T-helper 1 cell treated with Interleukin-12 subunit alpha and Interleukin-12 subunit beta and Interleukin-4 antibody, amounts not matched to agents 30 ng/mL and 1 ng/mL, for 36 hours (primary cell): ENCODE measurements around the gene GFY. TPM values are rescaled to one million over a fixed set of nuclear protein-coding genes. Genes with fewer than 3 reads are reported as not detected.

ENCODE experiments used
- intact Hi-C: fragments of 100-400 bp; cut with micrococcal nuclease; formaldehyde crosslinking; loops from one replicate; pipeline ENCODE4 v1.15.1; 2024
- total RNA-seq: library from RNA; stranded (reverse); gene quantifications from 2 replicates; pipeline ENCODE4 v1.2.3, GENCODE V29; 2022

GFY gene, protein sequence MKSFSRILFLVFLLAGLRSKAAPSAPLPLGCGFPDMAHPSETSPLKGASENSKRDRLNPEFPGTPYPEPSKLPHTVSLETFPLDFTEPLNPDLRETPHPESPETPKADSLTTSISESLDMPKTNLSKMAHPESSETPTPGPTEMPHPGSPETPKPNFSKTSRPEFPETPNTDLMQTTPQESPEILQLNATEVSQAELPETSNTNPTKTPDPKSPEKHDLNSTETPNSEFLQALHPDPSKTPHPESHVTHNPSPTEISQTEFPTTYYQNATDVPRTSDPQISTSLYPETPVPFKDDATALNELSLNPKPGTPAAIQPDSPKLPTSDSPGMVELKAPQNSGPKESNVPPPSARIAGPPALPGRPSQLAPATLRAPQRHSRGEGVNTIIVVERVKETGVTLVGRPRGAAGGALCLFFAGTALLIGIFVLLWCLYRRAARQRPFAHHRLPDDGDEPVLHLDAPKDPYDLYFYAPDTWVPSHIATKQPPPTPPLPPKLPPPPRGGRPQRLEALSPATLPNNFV
- not detected in 2 replicates for total RNA-seq

DNA sequence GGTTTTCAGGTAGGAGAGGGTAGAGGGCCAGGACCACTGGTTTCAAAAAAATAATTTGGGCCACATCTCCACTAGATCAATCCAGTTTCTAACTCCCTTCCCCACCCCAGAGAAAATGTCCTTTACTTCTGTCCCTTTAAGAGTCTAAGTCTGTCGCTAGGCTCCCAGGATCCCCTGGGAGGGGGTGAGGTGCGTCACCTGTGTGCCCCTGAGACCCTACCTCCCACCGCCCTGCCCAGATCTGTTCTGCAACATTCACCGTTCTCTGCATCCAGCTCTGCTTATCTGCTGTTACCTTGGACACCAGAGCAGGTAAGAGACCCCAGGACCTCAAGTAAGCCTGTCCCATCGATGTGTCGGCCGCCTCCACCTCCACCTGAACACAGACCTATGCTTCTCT, at the start of gene GFY:
TSS of gene GFY (plus strand) at position 211 of the 400 bp plus-strand sequence. CDS start 1,043 bp downstream, outside the sequence.
- intact Hi-C loops = no loop called here

DNA sequence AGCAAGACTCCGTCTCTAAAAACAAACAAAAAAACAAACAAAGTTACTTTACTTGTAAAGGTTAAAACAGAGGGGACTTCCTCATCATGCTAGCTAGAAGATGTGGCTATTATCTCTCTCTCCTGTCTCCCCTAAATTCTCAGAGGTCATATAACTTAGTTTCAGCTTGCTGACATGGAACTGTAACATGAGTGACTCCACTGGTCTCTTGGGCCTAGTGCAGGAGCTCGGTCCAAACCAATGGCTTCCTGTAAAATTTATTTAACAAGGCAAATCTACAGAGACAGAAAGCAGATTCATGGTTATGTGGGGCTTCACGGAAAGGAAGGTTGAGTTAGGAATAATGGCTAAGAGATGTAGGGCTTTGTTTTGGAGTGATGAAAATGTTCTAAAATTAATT, 46.7 kb upstream of the GFY start:
- intact Hi-C loops = no loop called here

DNA sequence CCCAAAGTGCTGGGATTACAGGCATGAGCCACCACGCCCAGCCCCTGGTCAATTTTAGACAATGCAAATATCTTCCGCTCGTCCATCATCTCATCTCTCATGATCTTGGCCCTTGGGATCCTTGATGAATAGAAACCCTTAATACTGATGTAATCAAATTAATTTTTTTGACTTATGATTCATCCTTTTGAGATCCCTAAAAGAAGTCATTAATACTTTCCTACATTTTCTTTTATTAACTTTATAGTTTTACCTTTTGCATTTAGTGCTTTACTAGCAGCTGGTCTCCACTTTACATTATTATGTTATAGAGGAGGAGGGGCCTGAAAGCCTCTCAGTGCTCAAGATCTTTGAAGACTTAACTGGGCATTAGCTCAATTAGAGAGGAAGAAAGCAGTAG, 44.8 kb upstream of the GFY start:
- intact Hi-C loops = no loop called here

DNA sequence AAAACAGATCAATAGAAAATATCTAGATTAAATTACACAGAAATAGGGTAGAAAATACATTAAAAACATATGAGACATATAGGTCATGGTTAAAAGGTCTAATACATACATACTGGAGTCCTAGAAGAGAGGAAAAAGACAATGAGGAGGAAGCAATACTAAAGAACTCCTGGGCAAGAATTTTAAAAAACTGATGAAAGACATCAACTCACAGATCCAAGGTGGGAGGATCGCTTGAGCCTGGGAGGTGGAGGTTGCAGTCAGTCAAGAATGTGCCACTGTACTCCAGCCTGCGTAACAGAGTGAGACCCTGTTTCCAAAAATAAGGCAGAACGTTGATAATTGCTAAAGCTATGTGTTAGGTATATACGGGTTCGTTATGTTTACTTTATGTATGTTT, 42.5 kb upstream of the GFY start:
- intact Hi-C loops = no loop called here

DNA sequence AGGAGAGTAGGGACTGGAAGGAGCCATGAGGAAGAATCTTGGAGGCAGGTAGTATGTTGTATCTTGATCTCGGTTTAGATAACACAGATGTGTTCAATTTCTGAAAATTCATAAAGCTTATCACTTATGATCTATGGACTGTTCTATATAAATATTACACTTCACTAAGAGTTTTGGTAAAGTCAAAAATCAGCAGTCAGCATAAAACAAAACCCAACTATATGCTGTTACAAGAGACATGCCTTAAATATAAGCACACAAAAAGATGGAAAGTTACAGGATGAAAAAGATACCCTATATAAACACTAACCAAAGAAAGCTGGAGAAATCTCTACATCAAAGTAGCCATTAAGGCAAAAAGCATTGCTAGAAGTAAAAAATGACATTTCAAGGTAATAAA, 41.6 kb upstream of the GFY start:
- intact Hi-C loops = no loop called here

DNA sequence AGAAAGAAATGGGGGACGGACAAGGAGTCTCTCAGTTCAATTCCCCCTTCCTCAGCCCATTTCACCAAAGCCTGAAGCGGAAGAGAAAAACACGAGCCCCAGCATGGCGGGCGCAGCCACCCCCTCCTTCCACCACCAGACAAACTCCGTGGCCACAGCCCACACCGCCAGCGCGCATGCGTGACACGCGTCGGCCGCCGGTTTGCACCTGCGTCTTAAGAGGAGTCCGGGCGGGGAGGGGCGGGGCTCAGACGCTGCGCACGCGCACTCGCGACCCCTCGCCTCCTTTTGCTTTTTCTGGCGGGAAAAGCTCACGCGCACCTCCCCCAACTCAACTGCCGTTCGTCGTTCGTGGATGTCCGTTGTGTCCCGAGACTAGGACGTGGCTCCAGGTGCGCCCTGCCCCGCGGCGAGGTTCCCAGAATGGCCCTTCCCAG, 37.2 kb upstream of the GFY start, which contains the start of gene KASH5:
TSS of gene KASH5 (plus strand) at position 314 of the 437 bp plus-strand sequence. CDS start 2,635 bp downstream, outside the sequence.
- intact Hi-C loops = no loop called here

DNA sequence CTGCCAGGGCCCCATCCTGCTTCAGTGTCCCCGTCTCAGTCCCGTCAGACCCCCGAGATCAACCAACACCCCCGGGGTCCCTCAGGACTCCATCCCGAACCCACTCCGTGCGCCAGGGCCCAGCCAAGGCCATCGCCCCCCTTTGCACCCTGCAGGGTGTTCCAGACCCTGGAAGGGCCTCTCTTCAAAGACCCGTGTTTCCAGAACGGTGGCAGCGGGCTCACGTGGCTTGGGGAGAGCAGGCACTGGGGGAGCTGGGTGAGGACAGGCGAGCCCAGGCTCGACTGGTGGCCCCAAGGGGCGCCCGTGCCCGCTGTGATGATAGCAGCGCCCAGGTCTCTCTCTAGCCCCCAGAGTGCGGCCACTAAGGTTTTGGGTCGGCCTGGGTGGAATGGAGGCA, 35.8 kb upstream of the GFY start:
- intact Hi-C loops = no loop called here

DNA sequence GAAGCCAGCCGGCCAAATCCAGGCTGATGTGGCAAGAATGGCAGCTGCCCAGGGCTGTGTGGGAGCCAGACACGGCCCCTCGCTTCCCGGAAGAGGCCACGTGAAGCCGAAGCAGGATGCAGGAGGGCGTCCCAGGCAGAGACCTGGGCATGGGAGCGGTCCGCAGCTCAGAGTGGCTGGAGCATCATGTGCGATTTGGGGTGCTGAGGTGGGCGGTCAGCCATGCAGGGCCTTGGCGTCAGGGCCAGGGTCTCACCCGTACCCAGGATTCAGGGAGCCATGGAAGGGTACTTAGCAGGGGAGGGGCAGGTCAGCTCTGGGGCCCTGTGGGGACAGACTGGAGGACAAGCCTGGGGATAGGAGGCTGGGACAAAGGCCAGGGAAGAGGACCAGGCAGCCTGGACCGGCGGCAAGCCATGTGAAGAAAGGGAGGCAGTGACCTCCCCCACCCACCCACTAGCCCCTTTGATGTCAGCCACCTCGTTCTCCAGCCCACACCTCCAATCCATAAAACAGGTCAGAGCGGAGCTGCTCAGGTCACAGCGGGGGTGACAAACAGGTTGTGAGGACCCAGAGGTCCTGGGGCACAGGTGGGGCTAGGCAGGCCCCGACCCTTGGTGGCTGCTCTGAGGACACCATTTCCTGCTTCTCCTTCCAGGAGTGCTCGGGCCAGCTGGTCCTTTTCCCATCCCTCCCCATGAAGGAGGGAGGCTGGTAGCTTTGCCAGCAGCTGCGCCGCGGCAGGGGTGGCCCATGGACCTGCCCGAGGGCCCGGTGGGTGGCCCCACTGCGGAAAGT, 34.9 kb upstream of the GFY start:
- intact Hi-C loops = no loop called here

DNA sequence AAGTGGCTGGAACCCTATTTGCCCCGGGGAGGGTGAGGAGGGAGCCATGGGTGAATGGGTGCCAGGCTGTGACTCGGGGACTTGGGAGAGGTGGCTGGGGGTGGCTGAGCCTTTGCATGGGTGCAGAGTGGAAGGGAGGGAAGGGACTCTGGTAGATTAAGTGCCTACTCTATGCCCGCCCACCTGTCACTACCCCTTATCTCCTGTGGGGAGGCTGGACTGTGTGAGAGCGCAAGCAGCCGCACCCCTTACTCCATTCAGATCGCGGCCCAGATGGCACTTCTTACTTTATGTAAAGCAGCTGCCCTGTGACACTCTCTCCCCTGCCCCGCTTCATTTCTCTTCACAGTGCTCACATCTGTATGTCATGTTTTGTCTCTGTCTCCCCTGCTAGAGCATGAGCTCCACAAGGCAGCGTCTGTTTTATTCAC, 34.2 kb upstream of the GFY start:
- intact Hi-C loops = loop anchor here (1.0 kb wide), 1 partner anchor 79 kb away; no protein-coding TSS in a partner anchor

DNA sequence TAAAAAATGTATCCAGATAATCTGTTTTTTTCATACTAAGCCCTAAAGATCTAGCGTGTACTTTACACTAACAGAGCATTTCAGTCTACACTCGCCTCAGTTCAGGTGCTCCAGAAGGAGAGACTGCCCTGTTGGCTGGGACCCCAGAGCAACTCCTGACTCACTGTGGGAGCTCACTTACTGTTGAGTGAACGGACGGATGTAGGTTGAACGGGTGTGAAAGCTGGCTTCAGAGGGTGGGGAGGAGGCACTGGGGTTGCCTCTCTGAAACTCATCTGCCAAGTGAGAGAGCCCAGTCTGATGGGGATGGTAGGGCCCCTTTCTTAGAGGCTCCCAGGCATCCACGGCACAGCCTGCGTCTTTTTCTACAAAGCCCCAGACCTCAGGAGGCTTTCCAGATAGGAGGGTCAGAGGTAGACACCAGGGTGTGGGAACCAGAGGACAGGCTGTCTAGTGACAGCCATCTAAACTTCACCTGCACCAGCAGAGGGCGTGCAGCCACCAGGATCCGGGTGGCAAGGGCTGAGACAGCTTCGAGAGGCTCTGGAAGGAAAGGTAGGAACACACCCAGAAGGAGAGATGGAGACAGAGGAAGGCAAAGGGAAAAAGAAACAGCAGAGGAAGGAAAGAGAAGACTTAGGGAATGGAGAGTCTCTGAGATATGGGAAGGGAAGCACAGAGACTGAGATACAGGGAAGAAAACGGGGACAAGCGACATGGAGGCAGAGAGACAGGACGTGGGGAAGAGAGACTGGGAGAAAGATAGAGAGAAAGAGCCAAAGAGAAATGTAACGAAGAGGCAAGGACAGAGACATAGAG, 33.4 kb upstream of the GFY start:
- intact Hi-C loops = loop anchor here (1.0 to 2.0 kb wide), 9 partner anchors 18 to 289 kb away; partner anchors contain the start of genes DKKL1, PTH2 and TEAD2

DNA sequence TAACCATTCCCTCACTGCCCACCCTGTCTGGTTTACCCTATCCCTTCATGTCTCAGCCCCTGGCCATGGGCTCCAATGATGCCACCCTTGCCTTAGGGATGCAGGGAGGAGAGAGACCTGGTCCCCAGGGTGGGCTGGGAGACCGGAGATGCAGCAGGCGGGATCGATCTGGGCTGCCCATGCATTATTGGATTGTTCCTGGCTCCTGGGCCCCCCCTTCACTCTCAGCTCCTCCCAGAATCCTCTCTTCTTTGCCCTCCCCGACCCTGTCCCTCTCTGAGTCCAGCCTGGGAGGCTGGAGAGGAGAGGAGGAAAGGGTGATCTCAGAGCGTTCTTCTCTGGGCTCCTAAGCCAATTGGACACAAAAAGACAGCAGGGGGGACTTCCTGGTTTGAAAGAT, 31.3 kb upstream of the GFY start:
- intact Hi-C loops = loop anchor here (2.0 kb wide), 2 partner anchors 29 to 31 kb away; partner anchors contain the start of genes DKKL1, PTH2 and TEAD2

DNA sequence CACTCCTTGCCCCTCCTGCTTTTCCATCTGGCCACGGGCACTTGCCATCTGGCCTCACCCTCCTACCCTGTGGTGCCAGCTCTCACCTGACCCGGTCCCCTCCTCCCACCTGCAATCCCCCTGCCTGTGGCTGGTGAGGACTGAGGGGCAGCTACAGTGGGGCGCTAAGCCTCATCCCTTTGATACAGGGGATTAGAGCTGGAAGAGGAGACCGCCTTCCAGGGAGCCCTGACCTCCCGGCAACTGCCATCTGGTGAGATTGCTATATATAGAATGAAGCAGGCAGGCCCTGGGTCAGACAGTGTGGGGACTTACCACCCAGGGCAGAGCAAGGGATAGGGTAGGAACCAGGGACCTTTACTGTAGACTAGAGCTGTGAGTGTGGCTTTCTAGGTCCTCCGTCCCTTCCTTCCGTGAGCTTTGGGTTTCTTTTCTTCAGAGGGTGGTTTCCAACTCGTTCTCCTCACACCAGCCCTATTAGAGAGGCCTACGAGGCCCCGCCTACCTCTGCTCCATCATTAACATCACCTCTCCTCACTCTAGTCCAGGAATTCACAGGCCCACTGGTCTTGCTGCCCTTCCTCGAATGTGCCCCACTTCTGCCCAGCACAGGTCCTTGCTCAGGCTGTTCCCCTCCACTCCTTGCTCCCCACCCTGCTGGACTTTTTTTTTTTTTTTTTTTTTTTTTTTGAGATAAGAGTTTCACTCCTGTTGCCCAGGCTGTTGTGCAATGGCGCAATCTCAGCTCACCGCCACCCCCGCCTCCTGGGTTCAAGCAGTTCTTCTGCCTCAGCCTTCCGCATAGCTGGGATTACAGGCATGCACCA, 29.4 kb upstream of the GFY start:
- intact Hi-C loops = no loop called here

DNA sequence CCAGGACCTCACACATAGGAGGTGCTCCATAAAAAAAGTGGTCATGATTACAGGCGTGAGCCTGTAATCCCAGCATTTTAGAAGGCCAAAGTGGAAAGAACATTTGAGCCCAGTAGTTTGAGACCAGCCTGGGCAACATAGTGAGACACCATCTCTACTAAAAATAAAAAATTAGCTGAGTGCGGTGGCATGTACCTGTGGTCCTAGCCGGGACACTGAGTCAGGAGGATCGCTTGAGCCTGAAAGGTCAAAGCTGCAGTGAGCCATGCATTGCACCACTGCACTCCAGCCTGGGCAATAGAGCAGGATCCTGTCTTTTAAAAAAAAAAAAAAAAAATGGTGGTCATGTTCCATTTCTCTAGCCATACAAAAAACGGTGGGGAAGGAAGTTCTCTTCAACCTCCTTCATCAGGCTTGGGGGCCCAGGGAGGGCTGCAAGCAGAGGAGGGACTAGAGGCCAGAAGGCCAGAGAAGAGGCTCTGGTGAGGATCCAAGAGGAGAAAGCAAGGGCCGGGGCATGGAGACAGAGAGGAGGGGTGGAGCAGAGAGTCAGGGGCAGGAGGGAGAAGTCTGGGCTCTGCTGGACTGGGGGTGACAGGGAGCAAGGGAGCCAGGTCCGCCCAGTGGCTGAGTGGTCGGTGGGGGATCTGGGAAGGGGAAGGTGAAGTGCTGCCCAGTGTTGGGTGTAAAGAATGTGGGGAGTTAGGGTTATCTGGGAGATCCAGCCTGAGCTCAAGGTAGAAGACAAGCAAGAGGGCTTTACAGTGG, 28.3 kb upstream of the GFY start:
- intact Hi-C loops = no loop called here

DNA sequence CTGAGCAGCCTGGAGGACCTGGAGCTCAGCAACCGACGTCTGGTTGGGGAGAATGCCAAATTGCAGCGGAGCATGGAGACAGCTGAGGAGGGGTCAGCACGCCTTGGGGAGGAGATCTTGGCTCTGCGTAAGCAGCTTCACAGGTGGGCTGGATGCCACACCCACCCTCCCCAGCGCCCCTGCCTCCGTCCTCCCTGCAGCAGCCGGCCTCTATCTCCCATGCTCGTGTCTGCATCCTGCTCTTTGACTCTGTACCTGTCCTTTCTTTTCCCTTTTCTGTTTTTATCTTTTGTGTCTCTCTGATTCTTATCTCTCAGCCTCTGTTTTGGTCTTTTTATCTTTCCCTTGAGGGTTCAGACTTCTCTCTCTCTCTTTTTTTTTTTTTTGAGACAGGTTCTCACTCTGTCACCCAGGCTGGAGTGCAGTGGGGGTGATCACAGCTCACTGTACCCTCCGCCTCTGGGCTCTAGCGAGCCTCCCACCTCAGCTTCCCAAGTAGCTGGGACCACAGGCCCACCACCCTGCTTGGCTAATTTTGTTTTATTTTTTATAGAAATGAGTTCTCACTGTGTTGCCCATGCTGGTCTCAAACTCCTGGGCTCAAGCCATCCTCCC, 27.1 kb upstream of the GFY start:
- intact Hi-C loops = no loop called here

DNA sequence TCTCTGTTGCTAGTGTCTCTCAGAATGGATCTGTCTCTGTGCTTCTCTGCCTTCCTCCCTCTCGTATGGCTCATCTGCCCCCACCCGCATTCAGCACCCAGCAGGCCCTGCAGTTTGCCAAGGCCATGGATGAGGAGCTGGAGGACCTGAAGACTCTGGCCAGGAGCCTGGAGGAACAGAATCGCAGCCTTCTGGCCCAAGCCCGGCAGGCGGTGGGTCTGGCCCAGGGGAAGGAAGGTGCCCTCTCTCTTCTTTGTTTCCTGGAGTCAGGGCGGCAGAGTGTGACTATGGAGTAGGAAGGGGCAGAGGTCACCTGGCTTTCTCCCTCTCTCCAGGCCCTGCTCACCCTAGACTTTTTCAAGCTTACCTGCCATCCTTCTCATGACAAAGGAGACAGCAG, 26.3 kb upstream of the GFY start:
- intact Hi-C loops = no loop called here

DNA sequence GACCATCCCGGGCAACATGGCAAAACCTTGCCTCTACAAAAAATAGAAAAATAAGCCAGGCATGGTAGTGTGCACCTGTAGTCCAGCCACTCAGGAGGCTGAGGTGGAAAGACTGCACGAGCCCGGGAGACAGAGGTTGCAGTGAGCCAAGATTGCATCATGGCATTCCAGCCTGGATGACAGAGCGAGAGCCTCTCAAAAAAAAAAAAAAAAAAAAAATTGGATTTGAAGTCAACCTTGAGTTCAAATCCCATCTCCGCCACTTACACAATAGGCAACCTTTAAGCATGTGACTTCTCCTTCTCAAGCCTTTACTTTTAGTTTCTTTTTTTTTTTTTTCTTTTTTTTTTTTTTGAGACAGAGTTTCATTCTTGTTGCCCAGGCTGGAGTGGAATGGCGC, 25.2 kb upstream of the GFY start:
- intact Hi-C loops = no loop called here

DNA sequence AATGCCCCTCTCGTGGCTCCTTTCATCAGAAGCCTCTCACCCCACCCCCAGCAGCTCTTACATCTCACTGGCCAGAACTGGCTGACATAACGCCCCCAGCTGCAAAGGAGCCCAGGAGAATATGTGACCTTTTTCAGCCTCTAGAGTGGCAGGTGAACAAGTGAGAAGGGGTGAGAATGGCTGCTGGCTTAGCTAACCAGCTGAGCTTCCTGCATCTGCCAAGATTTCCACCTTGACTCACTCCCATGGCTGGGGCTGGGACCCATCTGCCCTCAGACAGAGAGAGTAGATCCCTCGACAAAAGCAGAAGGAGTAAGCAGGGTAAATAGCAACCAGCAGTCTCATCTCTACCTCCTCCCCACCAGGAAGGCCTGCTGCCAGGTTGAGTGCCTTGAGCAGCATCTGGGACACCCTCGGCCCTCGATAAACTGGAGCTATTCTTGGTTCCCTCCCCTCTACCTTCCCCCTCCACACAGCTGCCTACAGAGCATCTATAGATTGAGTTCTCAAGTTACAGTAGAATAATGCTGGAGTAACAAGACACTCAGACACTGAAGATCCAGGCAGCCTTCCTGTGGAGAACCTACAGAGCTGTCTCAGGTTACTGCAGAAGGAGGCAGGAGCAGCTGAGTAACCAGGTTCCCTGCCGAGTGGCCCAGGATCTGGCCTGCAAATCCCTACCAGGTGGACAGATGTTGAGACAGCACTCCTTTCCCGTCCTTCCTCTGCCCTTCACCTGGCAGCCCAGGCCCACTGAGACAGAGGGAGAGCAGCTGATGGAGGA, 21.6 kb upstream of the GFY start:
- intact Hi-C loops = no loop called here

DNA sequence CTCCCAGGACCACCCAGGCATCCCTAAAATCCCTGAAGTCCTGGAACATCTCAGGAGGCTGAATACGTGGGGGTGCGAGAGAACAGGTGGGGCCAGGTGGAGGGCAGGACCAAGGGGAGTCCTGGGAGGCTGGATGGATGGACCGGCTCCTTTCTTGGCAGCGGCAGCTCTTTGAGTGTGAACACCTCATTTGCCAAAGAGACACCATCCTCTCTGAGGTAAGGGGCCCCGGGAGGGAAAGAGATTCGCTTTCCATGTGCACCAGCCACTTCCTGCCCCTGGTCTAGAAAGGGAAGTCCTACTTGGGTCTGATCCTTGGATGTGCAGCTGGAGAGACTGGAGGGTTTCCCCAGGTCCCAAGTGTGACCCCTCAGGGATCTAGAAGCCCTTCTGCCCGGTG, 18.1 kb upstream of the GFY start:
- intact Hi-C loops = loop anchor here (1.0 kb wide), 1 partner anchor 19 kb away; no protein-coding TSS in a partner anchor
